Stimulated activated CD8-positive, alpha-beta memory T cell treated with anti-CD3 and anti-CD28 coated beads, Interleukin-2, amount 100 ng/mL, for 1 hour (primary cell): ENCODE data around the gene R3HDM2.

ENCODE experiments used
- DNase-seq, 2 donors: peaks; one replicate each; pipeline ENCODE4 v3.0.0-alpha.2; 2020; ENCODE audit warnings: low read depth in 2 of 2

Gene R3HDM2

GRCh38 chr12:57240066-57240921 lies 190.5 kb downstream of the R3HDM2 start:
- DNase-seq = peak; percentile 34 to 62

DNA sequence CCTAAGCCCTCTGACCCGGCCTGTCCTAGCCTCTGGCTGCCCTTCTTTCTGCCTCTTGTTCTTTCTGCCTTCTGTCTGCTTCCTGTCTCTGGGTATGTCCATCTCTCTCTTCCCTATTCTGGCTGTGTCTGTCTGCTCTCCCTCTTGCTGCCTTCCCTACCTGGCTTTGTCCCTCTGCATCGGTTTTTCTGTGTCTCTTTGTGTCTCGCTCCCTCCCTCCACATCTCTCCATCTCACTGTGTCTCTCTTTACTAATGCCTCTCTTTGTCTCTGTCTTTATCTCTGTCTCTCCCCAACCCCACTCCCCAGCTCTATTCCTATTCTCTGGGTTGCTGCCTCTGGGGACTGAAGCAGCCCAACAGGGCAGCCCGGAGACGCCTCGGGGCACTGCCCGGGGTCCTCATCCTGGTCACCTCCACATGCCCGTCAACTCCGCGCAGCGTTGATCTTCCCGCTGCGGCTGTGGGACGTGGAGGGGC lies 191.2 kb downstream of the R3HDM2 start:
- DNase-seq = no peak

DNA sequence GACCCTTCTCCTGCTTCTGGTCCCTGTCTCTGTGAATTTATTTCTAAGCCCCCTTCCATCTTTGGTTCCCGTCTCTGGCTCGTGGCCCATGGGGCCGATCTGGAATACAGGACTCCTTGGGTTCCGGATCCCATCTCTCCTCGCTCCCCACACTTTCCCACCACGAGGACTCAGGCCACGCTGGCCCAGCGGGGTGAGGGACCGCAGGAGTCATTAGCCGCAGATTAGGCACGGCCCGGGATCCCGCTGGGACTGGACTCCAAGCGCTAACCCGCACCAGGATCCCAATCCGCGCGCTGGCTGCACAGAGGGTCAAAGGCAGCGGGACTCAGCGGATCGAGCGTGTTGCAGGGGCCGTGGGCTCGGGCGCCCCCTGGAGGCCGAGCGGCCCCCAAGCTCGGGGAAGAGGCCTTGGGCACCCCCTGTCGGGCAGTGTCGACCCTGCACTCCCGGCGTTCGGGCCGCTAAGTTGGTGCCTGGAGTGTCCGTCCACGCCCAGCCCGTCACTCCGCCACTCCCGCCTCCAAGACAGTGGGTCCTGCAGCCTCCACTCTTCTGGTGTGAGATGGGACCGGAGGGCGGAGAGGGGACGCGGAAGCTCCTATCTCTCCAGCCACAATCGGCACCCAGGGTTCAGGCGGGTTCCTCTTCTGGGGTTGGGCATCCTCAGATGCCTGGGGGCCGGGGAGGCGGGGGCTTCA lies 191.8 kb downstream of the R3HDM2 start:
- peak; percentile 68 to 73 for DNase-seq

DNA sequence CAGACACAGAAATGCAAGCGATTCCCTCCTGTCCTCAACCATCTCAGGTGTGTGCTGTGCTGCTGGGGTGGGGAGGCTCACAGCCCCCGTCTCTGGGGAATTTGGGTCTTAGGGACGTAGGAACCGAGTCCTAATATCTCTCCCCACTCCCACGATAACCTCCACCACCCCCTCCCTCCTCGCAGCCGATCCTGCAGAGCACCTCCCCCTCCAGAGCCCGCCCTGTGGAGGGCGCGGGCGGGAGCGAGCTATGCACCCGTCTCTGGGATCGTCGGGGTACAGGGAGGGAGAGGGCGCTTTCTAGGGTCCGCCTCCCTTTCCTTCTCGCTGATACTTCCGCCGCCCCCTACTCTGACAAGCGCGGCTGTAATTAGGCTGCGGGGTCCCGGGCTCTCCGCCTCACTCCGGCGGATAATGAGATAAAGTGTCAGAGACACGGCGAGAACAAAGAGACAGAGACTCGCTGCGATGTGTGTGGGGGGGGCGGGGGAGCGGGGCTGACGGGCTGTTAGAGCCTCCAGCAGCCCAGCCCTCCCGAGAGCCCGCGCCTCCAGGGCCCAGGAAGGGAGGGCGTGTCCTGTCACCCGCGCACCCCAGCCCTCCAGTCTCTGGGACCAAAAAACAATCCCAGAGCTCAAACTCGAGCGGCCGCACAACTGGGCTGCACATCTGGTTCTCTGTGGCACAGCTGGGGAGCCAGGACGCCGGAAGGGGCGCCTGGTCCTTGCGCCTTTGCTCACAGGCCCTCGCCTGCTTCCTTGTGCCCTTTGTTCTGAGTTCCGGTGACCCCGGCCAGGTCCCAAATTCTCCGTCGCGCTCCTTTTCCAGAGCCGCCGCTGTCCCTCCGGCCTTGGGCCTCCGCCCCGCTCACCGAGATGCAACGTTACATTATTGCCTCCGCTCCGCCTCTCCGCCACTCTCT lies 192.7 kb downstream of the R3HDM2 start:
- no peak for DNase-seq

DNA sequence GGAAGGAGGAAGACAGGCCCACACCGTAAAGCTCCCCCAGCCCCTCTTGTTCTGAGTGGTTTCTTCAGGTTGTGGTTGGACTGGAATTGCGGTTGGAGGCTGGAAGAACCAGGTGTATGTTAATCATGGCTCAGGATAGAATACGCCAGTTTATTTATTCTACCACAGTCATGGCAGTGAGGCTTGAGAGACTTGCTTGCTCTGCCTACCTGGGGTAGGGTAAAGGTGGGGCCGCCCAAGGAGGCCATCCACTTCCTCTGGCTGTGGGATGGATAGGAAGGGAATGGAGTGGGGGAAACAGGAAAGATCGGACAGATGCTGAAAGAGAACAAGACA lies 193.3 kb downstream of the R3HDM2 start:
- DNase-seq = no peak

- no peak for DNase-seq
Measured at GRCh38 chr12:57236925-57237595, 193.8 kb downstream of the R3HDM2 start.

DNA sequence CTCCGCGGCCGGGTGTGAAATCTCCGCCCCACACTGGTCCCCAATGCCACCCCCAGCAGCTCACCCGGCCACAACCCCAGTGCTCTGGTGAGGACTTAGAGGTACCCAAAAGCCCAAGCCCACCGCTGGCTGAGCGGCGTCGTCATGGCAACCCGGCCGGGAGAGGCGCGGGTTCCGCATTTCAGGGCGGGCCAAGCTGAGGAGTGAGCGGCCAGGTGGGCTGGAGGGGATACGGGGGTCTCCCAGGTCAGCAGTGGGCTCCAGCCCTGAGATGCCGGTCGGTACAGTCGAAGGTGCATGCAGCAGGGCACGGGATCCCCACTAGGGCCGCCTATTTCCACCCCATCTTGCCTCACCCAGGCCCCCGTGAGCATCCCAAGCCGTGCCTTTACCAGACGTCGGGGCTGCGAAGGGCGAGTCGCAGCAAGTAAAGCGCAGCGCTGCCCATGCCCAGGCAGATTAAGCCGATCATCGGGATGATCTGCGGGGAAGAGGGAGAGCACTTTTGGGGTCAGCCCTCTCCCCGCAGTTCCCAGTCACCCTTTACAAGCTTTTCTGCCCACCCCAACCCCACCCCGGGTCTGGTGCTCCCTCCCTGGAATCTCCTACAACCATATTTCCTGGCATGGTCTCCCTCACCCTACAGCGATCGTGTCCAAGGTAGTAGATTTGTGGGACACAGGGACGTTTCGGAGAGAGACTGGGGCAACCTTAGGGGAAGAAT lies 194.5 kb downstream of the R3HDM2 start:
- DNase-seq = no peak

GRCh38 chr12:57235728-57236131 lies 195.1 kb downstream of the R3HDM2 start:
- no peak for DNase-seq

DNA sequence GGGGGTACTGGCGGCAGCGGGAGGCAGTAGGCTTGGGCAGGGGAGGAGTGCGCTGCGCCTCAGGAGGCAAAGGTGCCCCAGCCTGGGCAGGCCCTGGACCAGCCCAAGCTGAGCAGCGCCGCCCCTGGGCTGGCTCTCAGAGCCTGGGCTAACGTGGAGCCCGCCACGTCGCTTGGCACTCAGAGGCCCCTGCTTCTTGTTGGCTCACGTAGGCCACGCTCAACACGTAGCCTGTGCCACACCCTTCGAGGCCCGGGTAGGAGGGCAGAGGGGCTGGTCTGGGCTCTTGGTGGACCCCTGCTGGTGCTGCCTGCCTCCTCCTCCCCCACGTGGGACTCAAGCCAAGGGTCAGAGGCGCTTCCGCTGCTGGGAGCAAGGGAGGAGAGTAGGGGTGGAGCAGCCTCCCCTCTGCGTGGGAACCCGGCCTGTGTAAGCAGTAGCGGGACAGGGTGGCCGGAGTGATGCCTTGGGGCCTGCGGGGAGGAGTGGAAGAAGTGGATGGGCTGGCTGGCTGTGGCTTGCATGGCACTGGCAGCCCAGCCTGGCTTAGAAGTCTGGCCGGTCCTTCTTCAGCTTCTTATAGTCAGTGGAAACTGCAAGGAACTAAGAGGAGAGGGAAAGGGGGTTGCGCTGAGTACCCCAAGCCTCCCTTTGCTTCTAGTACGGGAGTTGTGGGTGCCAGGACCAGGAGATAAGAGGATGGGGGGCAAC lies 195.7 kb downstream of the R3HDM2 start:
- no peak for DNase-seq

GRCh38 chr12:57234571-57235016 lies 196.2 kb downstream of the R3HDM2 start:
- no peak for DNase-seq

DNA sequence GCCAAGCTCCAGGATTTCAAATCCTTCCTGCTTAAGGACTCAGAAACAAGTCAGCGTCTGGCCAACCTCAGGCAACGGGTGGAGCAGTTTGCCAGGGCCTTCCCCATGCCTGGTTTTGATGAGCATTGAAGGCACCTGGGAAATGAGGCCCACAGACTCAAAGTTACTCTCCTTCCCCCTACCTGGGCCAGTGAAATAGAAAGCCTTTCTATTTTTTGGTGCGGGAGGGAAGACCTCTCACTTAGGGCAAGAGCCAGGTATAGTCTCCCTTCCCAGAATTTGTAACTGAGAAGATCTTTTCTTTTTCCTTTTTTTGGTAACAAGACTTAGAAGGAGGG lies 196.6 kb downstream of the R3HDM2 start:
- DNase-seq = no peak

DNA sequence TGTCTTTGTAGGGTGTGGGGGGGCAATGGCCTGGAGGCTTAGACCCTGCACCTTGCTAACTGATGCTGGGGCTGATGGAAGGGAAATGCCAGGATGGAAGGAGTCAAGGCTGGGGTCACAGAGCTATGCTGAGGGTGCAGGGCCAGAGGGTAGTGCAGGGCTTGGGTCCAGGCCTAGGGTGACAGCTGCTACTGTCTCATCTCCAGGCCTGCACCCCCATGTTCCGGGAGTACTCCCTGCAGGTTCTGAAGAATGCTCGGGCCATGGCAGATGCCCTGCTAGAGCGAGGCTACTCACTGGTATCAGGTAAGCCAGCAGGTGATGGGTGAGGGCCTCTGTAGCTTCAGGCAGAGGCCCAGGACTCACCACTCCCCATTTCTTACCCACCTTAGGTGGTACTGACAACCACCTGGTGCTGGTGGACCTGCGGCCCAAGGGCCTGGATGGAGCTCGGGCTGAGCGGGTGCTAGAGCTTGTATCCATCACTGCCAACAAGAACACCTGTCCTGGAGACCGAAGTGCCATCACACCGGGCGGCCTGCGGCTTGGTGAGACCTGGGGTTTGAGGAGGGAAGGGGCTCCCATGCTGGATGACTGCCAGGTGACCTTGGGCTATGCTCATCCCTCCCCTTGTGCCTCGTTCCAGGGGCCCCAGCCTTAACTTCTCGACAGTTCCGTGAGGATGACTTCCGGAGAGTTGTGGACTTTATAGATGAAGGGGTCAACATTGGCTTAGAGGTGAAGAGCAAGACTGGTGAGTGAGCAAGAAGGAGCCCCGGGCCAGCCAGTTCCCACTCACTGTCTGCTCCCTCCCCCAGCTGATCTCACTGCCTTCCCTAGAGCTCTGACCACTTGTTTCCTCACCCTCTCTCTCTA lies 197.2 kb downstream of the R3HDM2 start:
- DNase-seq = no peak

DNA sequence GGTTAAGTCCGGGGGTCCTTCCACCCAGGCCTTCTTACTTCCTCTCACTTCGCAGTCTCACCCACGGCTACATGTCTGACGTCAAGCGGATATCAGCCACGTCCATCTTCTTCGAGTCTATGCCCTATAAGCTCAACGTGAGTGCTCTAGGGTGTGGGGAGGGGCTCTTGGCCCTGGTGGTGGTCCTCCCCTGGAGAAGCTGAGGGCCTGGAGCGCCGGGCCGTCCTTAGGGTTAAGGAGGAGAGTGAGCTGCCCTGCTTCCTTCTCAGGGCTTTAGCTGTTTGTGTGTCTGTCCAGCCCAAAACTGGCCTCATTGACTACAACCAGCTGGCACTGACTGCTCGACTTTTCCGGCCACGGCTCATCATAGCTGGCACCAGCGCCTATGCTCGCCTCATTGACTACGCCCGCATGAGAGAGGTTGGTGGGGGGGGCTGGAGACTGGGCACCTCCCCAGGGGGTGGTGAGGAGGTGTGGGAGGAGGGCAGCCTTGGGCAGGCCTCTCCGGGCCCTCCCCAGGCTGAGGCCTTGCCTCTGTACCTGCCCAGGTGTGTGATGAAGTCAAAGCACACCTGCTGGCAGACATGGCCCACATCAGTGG lies 198.6 kb downstream of the R3HDM2 start:
- no peak for DNase-seq

DNA sequence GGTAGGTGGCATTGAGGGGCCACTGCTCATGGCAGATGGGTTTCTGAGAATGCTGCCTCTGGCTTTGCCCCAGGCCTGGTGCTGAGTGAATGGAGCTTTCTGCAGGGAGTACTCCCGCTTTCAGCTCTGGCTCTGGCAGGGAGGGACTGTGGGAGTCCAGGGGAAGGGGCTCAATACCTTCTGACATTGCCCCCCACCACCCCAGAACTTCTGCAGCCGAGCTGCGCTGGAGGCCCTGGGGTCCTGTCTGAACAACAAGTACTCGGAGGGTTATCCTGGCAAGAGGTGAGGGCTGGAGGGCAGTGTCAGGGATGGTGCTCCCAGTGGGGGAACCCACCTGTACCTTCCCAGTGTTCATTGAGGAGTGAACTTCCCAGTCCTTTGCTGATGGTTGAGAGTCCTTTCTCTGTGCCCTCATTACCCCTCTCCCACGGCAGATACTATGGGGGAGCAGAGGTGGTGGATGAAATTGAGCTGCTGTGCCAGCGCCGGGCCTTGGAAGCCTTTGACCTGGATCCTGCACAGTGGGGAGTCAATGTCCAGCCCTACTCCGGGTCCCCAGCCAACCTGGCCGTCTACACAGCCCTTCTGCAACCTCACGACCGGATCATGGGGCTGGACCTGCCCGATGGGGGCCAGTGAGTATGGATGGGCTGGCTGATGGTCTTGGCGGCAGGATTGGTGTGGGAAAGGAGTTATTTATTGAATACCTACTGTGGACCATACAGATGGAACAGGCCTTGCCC lies 199.4 kb downstream of the R3HDM2 start:
- no peak for DNase-seq

GRCh38 chr12:57230381-57231155 lies 200.3 kb downstream of the R3HDM2 start:
- DNase-seq = no peak

- peak; percentile 75 to 88 for DNase-seq
Measured at GRCh38 chr12:57229634-57230380, 201.0 kb downstream of the R3HDM2 start, which contains the start of gene SHMT2. Gene SHMT2, plus strand, starts transcription at chr12:57229711. Its CDS starts 68 bp downstream, at chr12:57229779.
